Measurements from ENCODE around the gene FGFBP2. TPM values are rescaled to one million over a fixed set of nuclear protein-coding genes. Genes with fewer than 3 reads are reported as not detected.
"Not testable (repeated sequence)": the region's sequence is repeated elsewhere in the genome, so short reads cannot be mapped to it uniquely, and the experiment has no call there.

Gene FGFBP2
- total RNA-seq, 1 experiment from 2014 or later = not detected

GRCh38 chr4:15930314-15930713 is 32.7 kb downstream of the FGFBP2 start:
- DNase-seq (ENCODE audit: low read depth) = no peak

GRCh38 chr4:15929540-15929939 is 33.4 kb downstream of the FGFBP2 start:
- no peak for DNase-seq (ENCODE audit: low read depth)

GRCh38 chr4:15928883-15929282 is 34.1 kb downstream of the FGFBP2 start:
- DNase-seq (ENCODE audit: low read depth) = no peak

- DNase-seq (ENCODE audit: low read depth) = no peak
Observed at GRCh38 chr4:15926486-15926885, 36.5 kb downstream of the FGFBP2 start.

- DNase-seq (ENCODE audit: low read depth) = no peak
Observed at GRCh38 chr4:15925830-15926229, 37.1 kb downstream of the FGFBP2 start.

GRCh38 chr4:15921592-15921932 is 41.4 kb downstream of the FGFBP2 start:
- DNase-seq (ENCODE audit: low read depth) = no peak

GRCh38 chr4:15920723-15921591 is 42.0 kb downstream of the FGFBP2 start:
- peak; percentile 95 for DNase-seq (ENCODE audit: low read depth)

DNA sequence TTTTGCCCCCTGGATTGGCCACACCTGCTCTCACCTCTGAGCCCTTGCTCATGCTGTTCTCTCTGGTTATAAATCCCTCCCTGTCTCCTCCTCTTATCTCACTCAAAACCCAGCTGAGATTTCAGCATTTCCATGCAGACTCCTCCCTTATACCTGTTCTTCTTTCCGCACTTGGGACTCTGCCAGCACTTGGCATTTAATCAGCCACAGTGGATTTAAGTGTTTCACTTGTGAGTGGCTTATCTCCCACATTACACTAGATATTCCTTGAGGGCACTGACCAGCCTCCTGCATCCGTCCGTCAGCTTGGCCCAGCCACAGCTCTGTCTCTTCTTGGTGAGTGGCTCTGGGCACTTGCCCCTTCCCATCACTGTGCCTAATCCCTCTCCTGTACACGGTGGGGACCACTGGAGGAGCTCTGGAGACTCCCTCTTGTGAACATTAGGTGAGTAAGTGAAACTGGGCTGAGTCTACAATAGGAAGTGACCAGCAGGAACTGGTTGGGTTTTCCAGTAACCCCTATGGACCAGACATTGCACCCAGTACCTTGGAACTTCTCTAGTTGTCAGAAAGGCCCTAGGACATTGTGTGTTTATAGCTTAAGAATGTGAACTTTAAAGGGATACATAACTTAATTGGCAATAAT is 44.4 kb downstream of the FGFBP2 start:
- no peak for DNase-seq (ENCODE audit: low read depth)

DNA sequence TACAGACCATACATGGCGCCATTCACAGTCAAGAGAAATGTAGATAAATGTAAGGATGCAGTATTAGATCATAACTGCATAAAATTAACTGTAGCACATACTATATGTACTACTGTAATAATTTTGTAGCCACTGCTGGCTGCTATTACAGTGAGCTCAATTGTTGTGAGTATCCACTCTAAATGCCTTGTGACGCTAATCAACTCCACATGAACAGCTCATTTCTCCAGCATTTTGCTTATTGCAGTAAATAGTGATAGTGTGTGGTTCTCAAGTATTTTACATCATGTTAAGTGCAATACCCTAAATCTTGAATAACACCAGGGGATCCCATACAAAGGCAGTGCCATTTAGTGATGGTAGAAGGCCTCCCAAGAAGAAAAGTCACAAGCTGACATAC is 45.7 kb downstream of the FGFBP2 start:
- DNase-seq (ENCODE audit: low read depth) = no peak

GRCh38 chr4:15916358-15916757 is 46.6 kb downstream of the FGFBP2 start:
- not testable (repeated sequence) for DNase-seq (ENCODE audit: low read depth)

- DNase-seq (ENCODE audit: low read depth) = peak; percentile 26
Observed at GRCh38 chr4:15914736-15915135, 48.2 kb downstream of the FGFBP2 start.

- DNase-seq (ENCODE audit: low read depth) = peak; percentile 59
Observed at GRCh38 chr4:15914291-15914690, 48.7 kb downstream of the FGFBP2 start.

DNA sequence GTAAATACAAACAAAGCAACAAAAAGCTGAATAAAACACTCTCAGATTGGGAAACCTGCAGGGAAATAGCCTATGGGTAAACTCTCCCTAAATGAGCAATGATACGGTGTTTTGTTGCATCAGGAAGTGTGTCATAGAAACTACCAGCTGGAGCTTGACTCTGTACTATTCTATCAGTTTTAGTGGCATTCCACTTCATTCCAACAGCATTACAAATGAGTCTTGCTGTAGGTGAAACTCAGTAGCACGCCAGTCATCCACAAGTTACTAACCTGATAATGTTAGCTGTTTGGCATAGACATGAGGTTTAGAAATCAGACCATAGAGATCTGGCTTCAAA is 49.4 kb downstream of the FGFBP2 start:
- DNase-seq (ENCODE audit: low read depth) = peak; percentile 88

DNA sequence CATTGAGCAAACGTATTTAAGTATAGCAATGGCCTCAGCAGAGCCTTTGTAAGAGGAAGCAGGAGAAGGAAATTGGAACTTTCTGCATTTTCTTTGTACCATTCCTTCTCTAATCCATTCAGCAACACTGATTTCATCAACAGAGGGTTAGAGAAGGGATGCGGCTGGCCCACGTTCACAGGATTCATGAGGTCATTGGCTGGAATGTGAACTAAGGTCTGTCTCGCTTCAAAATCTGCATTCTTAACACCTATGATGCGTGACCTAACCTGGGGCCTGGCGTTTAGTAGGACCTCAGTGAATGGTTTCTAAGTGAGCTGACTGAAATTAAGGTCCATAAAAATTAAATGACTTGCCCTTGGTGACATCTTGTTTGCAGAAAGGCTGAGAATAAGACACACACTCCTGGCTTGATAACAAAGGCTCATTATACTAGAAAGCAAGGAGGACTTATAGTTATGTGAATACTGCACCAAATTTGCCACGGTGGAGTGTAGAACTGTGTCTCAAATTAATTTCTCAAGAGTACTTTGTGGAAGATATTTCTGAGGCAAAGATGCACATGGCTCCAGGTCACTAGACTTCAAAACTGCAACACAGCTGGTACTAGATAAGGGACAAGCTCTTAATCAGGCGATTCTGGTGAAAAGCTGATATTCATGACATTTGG is 49.9 kb downstream of the FGFBP2 start:
- DNase-seq (ENCODE audit: low read depth) = peak; percentile 37

DNA sequence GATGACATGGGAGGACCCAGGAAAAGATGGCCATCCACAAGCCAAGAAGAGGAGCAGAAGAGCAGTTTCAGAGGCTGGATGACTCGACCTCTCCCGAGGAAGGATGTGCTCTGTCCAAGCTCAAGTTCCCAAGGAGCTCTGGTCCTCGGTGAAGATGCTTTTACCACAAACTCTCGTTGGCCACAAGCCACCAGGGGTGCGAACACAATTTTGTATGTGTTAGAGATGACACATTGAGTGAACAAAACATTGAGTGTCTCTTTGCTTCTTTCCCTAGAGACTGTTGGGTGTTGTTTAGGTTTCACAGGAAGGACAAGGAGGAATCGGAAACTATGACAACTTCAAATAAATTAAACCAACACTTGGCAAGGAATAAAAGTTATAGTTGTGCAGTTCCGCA is 50.7 kb downstream of the FGFBP2 start:
- DNase-seq (ENCODE audit: low read depth) = no peak

Other genes starting within 250 kb of the FGFBP2 start
- gene CD38, start 184.8 kb downstream of the FGFBP2 start, total RNA-seq (2014; rRNA removed; shearing (Covaris generic)) = 0.40 and 7.4 TPM in 2 replicates
- gene FGFBP1, start 24.4 kb downstream of the FGFBP2 start, total RNA-seq (2014; rRNA removed; shearing (Covaris generic)) = 0.39 and 0.86 TPM in 2 replicates
- gene PROM1, start 120.8 kb upstream of the FGFBP2 start, total RNA-seq (2014; rRNA removed; shearing (Covaris generic)) = 0.57 and 0.68 TPM in 2 replicates

Data from Daoy (cell line).